Measurements from ENCODE around the gene SUZ12.

Gene SUZ12

GRCh38 chr17:31919802-31920525, 16.8 kb upstream of the SUZ12 start:
- TF ChIP-seq PRDM1 (tag by site-specific recombination; IDR thresholded peaks at IDR 0.05) (peak; percentile 96), ZNF266 (tag by site-specific recombination; IDR thresholded peaks at IDR 0.05; ENCODE audit: low read depth) (no peak)
- CTCF ChIA-PET, result interaction anchor here (0.6 kb wide), 1 partner anchor 14 kb away, joined by 3 read pairs; no protein-coding TSS in a partner anchor
- Histone ChIP-seq H3K9me3 (ENCODE audit: control insufficient read depth, insufficient read depth, low read depth, low read length) (no peaks in the 10 kb centered on the region), H3K4me3 (ENCODE audit: low read depth, low read length) (no peak overlapping the region), H3K36me3 (ENCODE audit: control insufficient read depth in 2 of 2, insufficient read depth in 1 of 2, low read length in 2 of 2) (no peaks in the 10 kb centered on the region), H3K4me1 (ENCODE audit: control insufficient read depth, insufficient read depth, low read length) (no peaks in the 10 kb centered on the region), H3K27ac (ENCODE audit: extremely low read depth, low read depth, low read length) (no peak overlapping the region)
- POLR2A ChIA-PET, result interaction anchor here (0.7 kb wide), 1 partner anchor 366 kb away, joined by 6 read pairs; no protein-coding TSS in a partner anchor

- Histone ChIP-seq H3K36me3 (ENCODE audit: control insufficient read depth in 2 of 2, insufficient read depth in 1 of 2, low read length in 2 of 2) (no peaks in the 10 kb centered on the region), H3K27ac (ENCODE audit: extremely low read depth, low read depth, low read length) (no peak overlapping the region), H3K9me3 (ENCODE audit: control insufficient read depth, insufficient read depth, low read depth, low read length) (no peaks in the 10 kb centered on the region), H3K4me3 (ENCODE audit: low read depth, low read length) (no peak overlapping the region), H3K4me1 (ENCODE audit: control insufficient read depth, insufficient read depth, low read length) (no peaks in the 10 kb centered on the region)
- ChIA-PET CTCF (interaction anchor here (0.7 kb wide), 1 partner anchor 14 kb away, joined by 3 read pairs; no protein-coding TSS in a partner anchor), POLR2A (interaction anchor here (0.7 to 1.6 kb wide), 4 partner anchors 10 to 201 kb away, joined by 4 to 9 read pairs (median 5); partner anchors contain the start of genes SUZ12 and UTP6)
- TF ChIP-seq ZSCAN30 (tag by site-specific recombination; IDR thresholded peaks at IDR 0.05), result no peak
- no peak for TF ChIP-seq IKZF3 (tag by site-specific recombination; IDR thresholded peaks at IDR 0.05)
- TF ChIP-seq HOXA7 (CRISPR knock-in tag; IDR thresholded peaks at IDR 0.05; ENCODE audit: borderline replicate concordance), result no peak
- TF ChIP-seq ZNF24 (tag by site-specific recombination; IDR thresholded peaks at IDR 0.05), result no peak
- no peak for TF ChIP-seq ZNF510 (tag by site-specific recombination; IDR thresholded peaks at IDR 0.05; ENCODE audit: insufficient replicate concordance)
These were observed 10.6 kb upstream of the SUZ12 start for GRCh38 chr17:31926100-31926729.

DNA sequence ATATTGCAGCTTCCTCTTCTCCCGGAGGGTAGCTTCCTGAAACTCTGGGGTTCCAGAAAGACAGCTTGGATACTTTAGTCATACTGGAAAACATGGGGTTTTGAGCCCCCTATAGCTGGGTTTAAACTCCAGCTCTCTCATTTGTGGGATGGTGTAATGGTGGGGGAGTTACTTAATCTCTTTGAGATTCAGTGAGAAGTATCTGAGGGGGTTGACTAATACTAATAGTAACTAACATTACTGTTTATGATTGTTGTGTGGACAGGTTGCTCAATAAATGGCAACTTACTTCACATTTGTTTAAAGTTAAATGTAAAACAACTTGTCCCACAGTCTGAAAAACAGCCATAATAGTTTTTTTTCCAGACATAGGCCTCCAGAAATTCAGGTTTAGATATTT, 5.1 kb upstream of the SUZ12 start:
- Histone ChIP-seq H3K4me1 (ENCODE audit: control insufficient read depth, insufficient read depth, low read length) (no peaks in the 10 kb centered on the region), H3K4me3 (ENCODE audit: low read depth, low read length) (no peak overlapping the region), H3K27ac (ENCODE audit: extremely low read depth, low read depth, low read length) (no peak overlapping the region), H3K9me3 (ENCODE audit: control insufficient read depth, insufficient read depth, low read depth, low read length) (no peaks in the 10 kb centered on the region), H3K36me3 (ENCODE audit: control insufficient read depth in 2 of 2, insufficient read depth in 1 of 2, low read length in 2 of 2) (no peaks in the 10 kb centered on the region)
- ChIA-PET CTCF (interaction anchor here (0.8 to 1.8 kb wide), 2 partner anchors 19 to 31 kb away, joined by 3 to 5 read pairs; partner anchors contain the start of gene UTP6), POLR2A (no interaction called here)
- TF ChIP-seq, protein P1, sequence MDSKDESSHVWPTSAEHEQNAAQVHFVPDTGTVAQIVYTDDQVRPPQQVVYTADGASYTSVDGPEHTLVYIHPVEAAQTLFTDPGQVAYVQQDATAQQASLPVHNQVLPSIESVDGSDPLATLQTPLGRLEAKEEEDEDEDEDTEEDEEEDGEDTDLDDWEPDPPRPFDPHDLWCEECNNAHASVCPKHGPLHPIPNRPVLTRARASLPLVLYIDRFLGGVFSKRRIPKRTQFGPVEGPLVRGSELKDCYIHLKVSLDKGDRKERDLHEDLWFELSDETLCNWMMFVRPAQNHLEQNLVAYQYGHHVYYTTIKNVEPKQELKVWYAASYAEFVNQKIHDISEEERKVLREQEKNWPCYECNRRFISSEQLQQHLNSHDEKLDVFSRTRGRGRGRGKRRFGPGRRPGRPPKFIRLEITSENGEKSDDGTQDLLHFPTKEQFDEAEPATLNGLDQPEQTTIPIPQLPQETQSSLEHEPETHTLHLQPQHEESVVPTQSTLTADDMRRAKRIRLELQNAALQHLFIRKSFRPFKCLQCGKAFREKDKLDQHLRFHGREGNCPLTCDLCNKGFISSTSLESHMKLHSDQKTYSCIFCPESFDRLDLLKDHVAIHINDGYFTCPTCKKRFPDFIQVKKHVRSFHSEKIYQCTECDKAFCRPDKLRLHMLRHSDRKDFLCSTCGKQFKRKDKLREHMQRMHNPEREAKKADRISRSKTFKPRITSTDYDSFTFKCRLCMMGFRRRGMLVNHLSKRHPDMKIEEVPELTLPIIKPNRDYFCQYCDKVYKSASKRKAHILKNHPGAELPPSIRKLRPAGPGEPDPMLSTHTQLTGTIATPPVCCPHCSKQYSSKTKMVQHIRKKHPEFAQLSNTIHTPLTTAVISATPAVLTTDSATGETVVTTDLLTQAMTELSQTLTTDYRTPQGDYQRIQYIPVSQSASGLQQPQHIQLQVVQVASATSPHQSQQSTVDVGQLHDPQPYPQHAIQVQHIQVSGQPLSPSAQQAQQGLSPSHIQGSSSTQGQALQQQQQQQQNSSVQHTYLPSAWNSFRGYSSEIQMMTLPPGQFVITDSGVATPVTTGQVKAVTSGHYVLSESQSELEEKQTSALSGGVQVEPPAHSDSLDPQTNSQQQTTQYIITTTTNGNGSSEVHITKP (tag by site-specific recombination; IDR thresholded peaks at IDR 0.05), result 0 out of 2 replicates have a peak, but pooled peaks have one; percentile 22
- TF ChIP-seq, protein P2, sequence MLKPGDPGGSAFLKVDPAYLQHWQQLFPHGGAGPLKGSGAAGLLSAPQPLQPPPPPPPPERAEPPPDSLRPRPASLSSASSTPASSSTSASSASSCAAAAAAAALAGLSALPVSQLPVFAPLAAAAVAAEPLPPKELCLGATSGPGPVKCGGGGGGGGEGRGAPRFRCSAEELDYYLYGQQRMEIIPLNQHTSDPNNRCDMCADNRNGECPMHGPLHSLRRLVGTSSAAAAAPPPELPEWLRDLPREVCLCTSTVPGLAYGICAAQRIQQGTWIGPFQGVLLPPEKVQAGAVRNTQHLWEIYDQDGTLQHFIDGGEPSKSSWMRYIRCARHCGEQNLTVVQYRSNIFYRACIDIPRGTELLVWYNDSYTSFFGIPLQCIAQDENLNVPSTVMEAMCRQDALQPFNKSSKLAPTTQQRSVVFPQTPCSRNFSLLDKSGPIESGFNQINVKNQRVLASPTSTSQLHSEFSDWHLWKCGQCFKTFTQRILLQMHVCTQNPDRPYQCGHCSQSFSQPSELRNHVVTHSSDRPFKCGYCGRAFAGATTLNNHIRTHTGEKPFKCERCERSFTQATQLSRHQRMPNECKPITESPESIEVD (tag by site-specific recombination; IDR thresholded peaks at IDR 0.05), result no peak

DNA sequence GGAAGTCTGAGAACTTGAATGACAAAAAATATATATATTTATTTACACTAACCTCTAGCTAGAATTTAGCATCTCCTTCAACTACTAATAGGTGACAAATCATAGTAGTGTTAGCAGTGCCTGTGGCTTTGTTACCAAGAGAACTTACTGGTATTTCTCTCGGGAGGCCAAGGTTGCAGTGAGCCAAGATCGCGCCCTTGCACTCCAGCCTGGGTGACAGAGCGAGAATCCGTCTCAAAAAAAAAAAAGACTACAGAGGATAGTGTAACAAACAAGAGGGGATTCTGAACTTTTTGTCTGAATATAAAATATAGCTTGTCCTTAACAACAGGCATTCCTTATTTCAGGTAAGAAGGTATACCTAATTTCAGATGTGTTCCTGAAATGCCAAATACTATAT, 1.3 kb upstream of the SUZ12 start:
- ChIA-PET POLR2A (interaction anchor here (0.6 to 2.2 kb wide), 3 partner anchors 9 to 91 kb away, joined by 3 to 9 read pairs (median 4); no protein-coding TSS in a partner anchor), CTCF (interaction anchor here (1.0 kb wide), 1 partner anchor 23 kb away, joined by 3 read pairs; no protein-coding TSS in a partner anchor)
- H3K4me1 ChIP-seq (ENCODE audit: control insufficient read depth, insufficient read depth, low read length), result no peaks in the 10 kb centered on the region
- H3K4me3 ChIP-seq (ENCODE audit: low read depth, low read length), result no peak overlapping the region
- H3K9me3 ChIP-seq (ENCODE audit: control insufficient read depth, insufficient read depth, low read depth, low read length), result no peaks in the 10 kb centered on the region
- TF ChIP-seq YY1 (tag by site-specific recombination; IDR thresholded peaks at IDR 0.05) (no peak), TRIM28 (IDR thresholded peaks at IDR 0.05; ENCODE audit: borderline replicate concordance, low read length) (no peak), ZBTB48 (tag by site-specific recombination; IDR thresholded peaks at IDR 0.05) (no peak)
- H3K36me3 ChIP-seq (ENCODE audit: control insufficient read depth in 2 of 2, insufficient read depth in 1 of 2, low read length in 2 of 2), result peaks cover 7 to 8% of the 10 kb centered on the region in 2 experiments
- no peak overlapping the region for H3K27ac ChIP-seq (ENCODE audit: extremely low read depth, low read depth, low read length)
